ENCODE data around the gene KRT35. TPM values are rescaled to one million over a fixed set of nuclear protein-coding genes. Genes with fewer than 3 reads are reported as not detected.

KRT35 gene
- total and polyA plus RNA-seq, 2 experiments from 2014 or later: not detected

- Histone ChIP-seq H3K79me2 (replicated peaks; ENCODE audit: insufficient read depth) (no peaks in the 10 kb centered on the region), H3K27ac (ENCODE audit: low read depth) (no peak overlapping the region), H3K4me1 (ENCODE audit: insufficient read depth) (peaks cover 7% of the 10 kb centered on the region), H3K27me3 (ENCODE audit: insufficient read depth) (no peaks in the 10 kb centered on the region), H4K20me1 (replicated peaks; ENCODE audit: insufficient read depth) (no peaks in the 10 kb centered on the region), H3K4me3 (no peak overlapping the region), H3K36me3 (ENCODE audit: insufficient read depth) (no peaks in the 10 kb centered on the region), H3K9me2 (ENCODE audit: insufficient read depth) (no peaks in the 10 kb centered on the region), H3K4me2 (0 out of 2 replicates have a peak overlapping the region, but pooled peaks have one; percentile 55), H3F3A (replicated peaks; ENCODE audit: low read depth) (no peaks in the 10 kb centered on the region), H2AFZ (peak overlapping the region; percentile 59)
- Mint-ChIP-seq H3K9me3 (no peaks in the 10 kb centered on the region), H3K27me3 (ENCODE audit: insufficient read depth, low read depth, poor library complexity) (peaks cover 17% of the 10 kb centered on the region), H3K4me1 (peaks cover 28% of the 10 kb centered on the region), H3K4me3 (no peak overlapping the region), H3K27ac (no peak overlapping the region), H3K36me3 (ENCODE audit: low read depth) (no peaks in the 10 kb centered on the region)
- TF ChIP-seq EZH2 (IDR thresholded peaks at IDR 0.05; ENCODE audit: low read depth, unreplicated experiment) (no peak), ZNF114 (CRISPR knock-in tag; IDR thresholded peaks at IDR 0.05) (no peak), POLR2AphosphoS5 (IDR thresholded peaks at IDR 0.05; ENCODE audit: low read depth) (no peak), REST (IDR thresholded peaks at IDR 0.05; ENCODE audit: unreplicated experiment) (no peak), ZNF462 (CRISPR knock-in tag; IDR thresholded peaks at IDR 0.05) (no peak), CREB1 (CRISPR knock-in tag; IDR thresholded peaks at IDR 0.05; ENCODE audit: low read depth) (no peak), CTCF (conservative IDR thresholded peaks at IDR 0.05; ENCODE audit: low read depth in 2 of 2) (no peak), NANOG (IDR thresholded peaks at IDR 0.05; ENCODE audit: borderline replicate concordance) (no peak), ZNF331 (CRISPR knock-in tag; IDR thresholded peaks at IDR 0.05; ENCODE audit: low read depth) (no peak), STAT1 (IDR thresholded peaks at IDR 0.05; ENCODE audit: unreplicated experiment) (no peak), JUNB (IDR thresholded peaks at IDR 0.05; ENCODE audit: unreplicated experiment) (no peak), EZH2phosphoT487 (IDR thresholded peaks at IDR 0.05; ENCODE audit: unreplicated experiment) (no peak)
- TF ChIP-seq, protein P1, sequence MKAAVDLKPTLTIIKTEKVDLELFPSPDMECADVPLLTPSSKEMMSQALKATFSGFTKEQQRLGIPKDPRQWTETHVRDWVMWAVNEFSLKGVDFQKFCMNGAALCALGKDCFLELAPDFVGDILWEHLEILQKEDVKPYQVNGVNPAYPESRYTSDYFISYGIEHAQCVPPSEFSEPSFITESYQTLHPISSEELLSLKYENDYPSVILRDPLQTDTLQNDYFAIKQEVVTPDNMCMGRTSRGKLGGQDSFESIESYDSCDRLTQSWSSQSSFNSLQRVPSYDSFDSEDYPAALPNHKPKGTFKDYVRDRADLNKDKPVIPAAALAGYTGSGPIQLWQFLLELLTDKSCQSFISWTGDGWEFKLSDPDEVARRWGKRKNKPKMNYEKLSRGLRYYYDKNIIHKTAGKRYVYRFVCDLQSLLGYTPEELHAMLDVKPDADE (IDR thresholded peaks at IDR 0.05): no peak
- ATAC-seq: peak; percentile 75
- DNase-seq (ENCODE audit: low spot score): peak; percentile 47
These were observed 29.5 kb upstream of the KRT35 start for GRCh38 chr17:41510251-41511065.

Data from GM23338 (cell line).